Pancreas (tissue), 10 donors: ENCODE measurements around the gene ANO8. TPM values are rescaled to one million over a fixed set of nuclear protein-coding genes. Genes with fewer than 3 reads are reported as not detected.
A peak's percentile ranks its signal among the peaks of the same experiment; 100 is the strongest.

Experiments
- ATAC-seq, 4 donors: fragments of 200-7000 bp; cut with Tn5 transposase; one replicate each; pipeline versions ENCODE4 v1.8.0 to v1.9.1; 2020; ENCODE audit warnings: mild to moderate bottlenecking in 4 of 4, moderate library complexity in 4 of 4
- DNase-seq, 6 donors: peaks; one replicate each; pipeline ENCODE4 v3.0.0-alpha.2; 2020
- FAIRE-seq: peaks from 2 replicates; lab custom pipeline; 2012; peaks lifted over from hg19 to GRCh38; lab: Jason Lieb, UNC
- H3K27ac ChIP-seq, 4 donors: fragments of 200-600 bp; sonication (generic); 1 replicate in 3 of 4; 2 replicates in 1 of 4; pipeline versions ENCODE4 v1.5.0 to v1.8.0; 2020
- H3K27me3 ChIP-seq, 4 donors: fragments of 200-600 bp; one replicate each; pipeline ENCODE4 v1.8.0; 2021
- H3K36me3 ChIP-seq, 3 donors: fragments of 200-600 bp; sonication (generic) in 1 of 3; one replicate each; pipeline versions ENCODE4 v1.5.0 to v1.8.0; 2020 to 2021
- H3K4me1 ChIP-seq, 3 donors: fragments of 200-600 bp; one replicate each; pipeline ENCODE4 v1.8.0; 2021
- H3K4me3 ChIP-seq, 4 donors: fragments of 200-600 bp; sonication (generic) in 2 of 4; one replicate each; pipeline versions ENCODE4 v1.5.0 to v1.8.0; 2020 to 2021
- H3K9me3 ChIP-seq, 4 donors: fragments of 200-600 bp; one replicate each; pipeline ENCODE4 v1.8.0; 2021
- WGBS, 2 donors: extraction: QIAGEN DNeasy Blood & Tissue Kit; methylation state at CpG; one replicate each; pipeline ENCODE4 v1.1.7; 2013; 5-methylcytosine and 5-hydroxymethylcytosine counted together
- intact Hi-C, 3 donors: fragments of 100-400 bp; cut with DNase I; formaldehyde crosslinking; loops; one replicate each; pipeline versions ENCODE4 v1.11.1 to v1.14.2; 2022
- polyA plus RNA-seq, 2 donors: library from polyadenylated mRNA; stranded (reverse); fragments of 200-250 nt; gene quantifications; one replicate each; pipeline ENCODE4 v1.2.3, GENCODE V29; 2013
- total RNA-seq, 6 donors: library from RNA; stranded (reverse); fragmentation: NEBNext Ultra II Directional in 4 of 6; extraction: Animal tissue kit (Norgen Biotek cat#: 25700) in 4 of 6; gene quantifications; one replicate each; pipeline versions ENCODE4 v1.2.1 to v1.2.4, GENCODE V29; 2021 to 2023
- TF ChIP-seq, protein P1 (sequence below), 4 donors: fragments of 200-600 bp; sonication (generic) in 3 of 4; IDR thresholded peaks; one replicate each; pipeline versions ENCODE4 v1.5.0 to v1.8.0; 2021; ENCODE audit warnings: antibody characterized with exemption in 4 of 4
- donor health status: healthy with polysubstance abuse.
- donor health status: DM: no; HTN: no; CAD: no; lungs with moderate emphysema.
- donor health status: DM: no; HTN: no; CAD: no.
- donor health status: control.
- donor health status: control.
- donor health status: Bipolar disorder and iron deficiency.
- donor health status: DM: yes; HTN: yes; CAD: no.
- donor health status: DM: no; HTN: no; CAD: no.
- donor health status: DM: no; HTN: no; CAD: no.
- donor health status: DM: yes; HTN: yes; CAD: no.

The ANO8 gene
- total RNA-seq: 10 to 100 TPM in 1 of 6 donors, 1 to 10 TPM in 5; 4.9 to 10.2 (median 5.4) TPM
- 10 to 100 TPM in 1 of 2 donors, 1 to 10 TPM in 1; 7.1 to 19.0 TPM for polyA plus RNA-seq

DNA sequence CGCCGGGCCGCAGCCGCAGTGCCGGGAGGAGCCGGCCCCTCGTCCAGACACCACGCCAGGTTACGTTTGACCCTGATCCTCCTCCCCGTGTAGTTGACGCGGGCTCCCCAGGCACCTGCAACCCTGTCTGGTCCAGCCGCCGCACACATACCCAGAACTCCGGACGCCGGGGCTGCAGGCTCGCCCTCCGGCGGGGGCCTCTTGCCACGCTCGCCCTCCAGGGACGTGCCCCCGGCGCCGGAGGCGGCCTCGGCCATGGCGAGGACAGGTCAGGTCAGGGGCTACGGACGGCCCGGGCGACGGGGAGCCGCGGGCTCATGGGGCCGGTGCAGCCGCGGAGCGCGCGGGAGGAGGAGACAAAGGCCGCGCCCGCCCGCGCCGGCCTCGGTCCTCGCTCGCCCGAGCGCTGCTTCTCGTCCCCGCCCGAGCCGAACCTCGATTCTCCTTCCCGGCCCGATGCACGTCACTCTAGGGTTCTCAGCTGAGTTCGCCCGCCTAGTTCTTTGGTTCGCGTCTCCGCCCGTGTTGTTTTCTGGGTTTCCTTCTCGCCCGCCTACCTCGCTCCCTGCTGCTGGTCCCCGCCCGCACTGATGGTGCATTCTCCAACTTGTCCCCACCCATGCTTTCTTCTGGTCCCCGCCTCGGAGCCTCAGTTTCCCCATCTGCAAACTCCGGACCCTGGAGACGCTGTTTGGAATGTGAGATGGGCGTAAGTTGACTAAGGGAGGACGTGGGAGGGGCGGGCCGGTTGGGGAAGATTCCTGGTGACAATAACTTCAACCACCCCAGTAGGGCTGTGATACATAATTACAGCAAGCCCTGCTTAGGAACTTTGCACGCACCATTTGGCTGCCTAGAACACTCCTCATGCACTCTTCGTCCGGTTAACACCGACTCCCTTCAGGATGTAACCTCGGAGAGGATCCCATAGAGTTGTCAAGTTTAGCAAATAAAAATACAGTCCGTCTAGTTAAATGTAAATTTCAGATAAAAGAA is at the start of gene ANO8:
TSS of gene ANO8 (minus strand) at position 442 of the 996 bp plus-strand sequence. CDS start at position 257, 185 bp downstream.
- peak within 1 kb of the TSS in 3 of 4 donors; percentile 45 to 54 (median 50) for H3K27ac ChIP-seq
- intact Hi-C loops: no loop called here

GRCh38 chr19:17380426-17381138 is 45.9 kb upstream of the ANO8 start:
- H3K36me3 ChIP-seq: no peaks in the 10 kb centered on the region
- DNase-seq (no peak), FAIRE-seq (no peak), ATAC-seq (no peak)
- no peaks in the 10 kb centered on the region for H3K9me3 ChIP-seq
- H3K4me1 ChIP-seq: no peaks in the 10 kb centered on the region
- H3K4me3 ChIP-seq: no peak overlapping the region
- H3K27ac ChIP-seq: no peak overlapping the region
- 88 to 95% methylated on average over 5 of the region's 5 CpGs for WGBS, 2 donors
- H3K27me3 ChIP-seq: no peaks in the 10 kb centered on the region
- intact Hi-C loops: no loop called here
- TF ChIP-seq, protein P1, sequence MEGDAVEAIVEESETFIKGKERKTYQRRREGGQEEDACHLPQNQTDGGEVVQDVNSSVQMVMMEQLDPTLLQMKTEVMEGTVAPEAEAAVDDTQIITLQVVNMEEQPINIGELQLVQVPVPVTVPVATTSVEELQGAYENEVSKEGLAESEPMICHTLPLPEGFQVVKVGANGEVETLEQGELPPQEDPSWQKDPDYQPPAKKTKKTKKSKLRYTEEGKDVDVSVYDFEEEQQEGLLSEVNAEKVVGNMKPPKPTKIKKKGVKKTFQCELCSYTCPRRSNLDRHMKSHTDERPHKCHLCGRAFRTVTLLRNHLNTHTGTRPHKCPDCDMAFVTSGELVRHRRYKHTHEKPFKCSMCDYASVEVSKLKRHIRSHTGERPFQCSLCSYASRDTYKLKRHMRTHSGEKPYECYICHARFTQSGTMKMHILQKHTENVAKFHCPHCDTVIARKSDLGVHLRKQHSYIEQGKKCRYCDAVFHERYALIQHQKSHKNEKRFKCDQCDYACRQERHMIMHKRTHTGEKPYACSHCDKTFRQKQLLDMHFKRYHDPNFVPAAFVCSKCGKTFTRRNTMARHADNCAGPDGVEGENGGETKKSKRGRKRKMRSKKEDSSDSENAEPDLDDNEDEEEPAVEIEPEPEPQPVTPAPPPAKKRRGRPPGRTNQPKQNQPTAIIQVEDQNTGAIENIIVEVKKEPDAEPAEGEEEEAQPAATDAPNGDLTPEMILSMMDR (IDR thresholded peaks at IDR 0.05): no peak

More for the DNA sequence above, at the start of gene ANO8:
- Histone ChIP-seq H3K4me3 (peak within 1 kb of the TSS; percentile 75 to 85 (median 78)), H3K9me3 (no peaks in the 10 kb centered on the region), H3K36me3 (no peaks in the 10 kb centered on the region), H3K27me3 (no peaks in the 10 kb centered on the region), H3K4me1 (peaks cover 0 to 16% (median 15%) of the 10 kb centered on the region in 3 donors)
- FAIRE-seq (no peak), DNase-seq (peak; percentile 91 to 97 (median 94)), ATAC-seq (peak; percentile 76 to 82 (median 78))
- 2% methylated on average over 79 to 86 of the region's 86 CpGs for WGBS, 2 donors
- TF ChIP-seq, protein P1 (IDR thresholded peaks at IDR 0.05): no peak

GRCh38 chr19:17379221-17379631 is 44.6 kb upstream of the ANO8 start:
- FAIRE-seq: no peak

GRCh38 chr19:17378271-17378670 is 43.6 kb upstream of the ANO8 start:
- no peak overlapping the region for H3K27ac ChIP-seq
- H3K27me3 ChIP-seq: no peaks in the 10 kb centered on the region
- H3K9me3 ChIP-seq: no peaks in the 10 kb centered on the region
- intact Hi-C loops: no loop called here
- no peaks in the 10 kb centered on the region for H3K36me3 ChIP-seq
- TF ChIP-seq, protein P1 (IDR thresholded peaks at IDR 0.05): no peak
- no peaks in the 10 kb centered on the region for H3K4me1 ChIP-seq
- no peak overlapping the region for H3K4me3 ChIP-seq
- FAIRE-seq (no peak), ATAC-seq (no peak), DNase-seq (no peak)
- 61 to 64% methylated on average over 13 of the region's 13 CpGs for WGBS, 2 donors

More at GRCh38 chr19:17379221-17379631, 44.6 kb upstream of the ANO8 start:
- Histone ChIP-seq H3K36me3 (no peaks in the 10 kb centered on the region), H3K4me3 (no peak overlapping the region), H3K4me1 (no peaks in the 10 kb centered on the region), H3K27me3 (no peaks in the 10 kb centered on the region), H3K9me3 (no peaks in the 10 kb centered on the region), H3K27ac (no peak overlapping the region)
- 35 to 39% methylated on average over 14 of the region's 14 CpGs for WGBS, 2 donors
- TF ChIP-seq, protein P1 (IDR thresholded peaks at IDR 0.05): no peak
- intact Hi-C loops: no loop called here
- DNase-seq (no peak), ATAC-seq (no peak)
